ENCODE data around the gene SMARCD3.

GRCh38 chr7:151229249-151229648, 19.2 kb downstream of the SMARCD3 start:
- no peak for TF ChIP-seq CTCF (IDR thresholded peaks at IDR 0.05)
- TF ChIP-seq ZFX (IDR thresholded peaks at IDR 0.05; ENCODE audit: borderline replicate concordance): no peak

Data from 22Rv1 (cell line).